Measurements from ENCODE around the gene RCC1.

DNA sequence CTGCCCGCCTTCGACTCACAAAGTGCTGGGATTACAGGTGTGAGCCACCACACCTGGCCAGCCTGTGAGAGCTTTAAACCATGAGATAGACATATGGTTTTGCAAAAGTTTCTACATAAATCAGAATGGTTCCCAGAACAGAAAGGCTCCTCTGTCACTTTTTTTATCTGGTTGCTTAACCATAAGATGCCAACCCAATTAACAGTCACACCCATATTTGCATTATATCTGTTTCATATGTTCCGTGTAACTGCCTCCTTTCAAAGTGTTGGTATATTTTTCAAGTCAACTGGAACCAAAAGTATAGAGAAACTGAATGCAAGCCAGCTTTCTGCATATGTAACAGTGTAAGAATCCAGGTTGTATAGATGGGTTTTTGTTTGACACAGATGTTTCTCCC is 23.7 kb upstream of the RCC1 start:
- TF ChIP-seq, protein P1, sequence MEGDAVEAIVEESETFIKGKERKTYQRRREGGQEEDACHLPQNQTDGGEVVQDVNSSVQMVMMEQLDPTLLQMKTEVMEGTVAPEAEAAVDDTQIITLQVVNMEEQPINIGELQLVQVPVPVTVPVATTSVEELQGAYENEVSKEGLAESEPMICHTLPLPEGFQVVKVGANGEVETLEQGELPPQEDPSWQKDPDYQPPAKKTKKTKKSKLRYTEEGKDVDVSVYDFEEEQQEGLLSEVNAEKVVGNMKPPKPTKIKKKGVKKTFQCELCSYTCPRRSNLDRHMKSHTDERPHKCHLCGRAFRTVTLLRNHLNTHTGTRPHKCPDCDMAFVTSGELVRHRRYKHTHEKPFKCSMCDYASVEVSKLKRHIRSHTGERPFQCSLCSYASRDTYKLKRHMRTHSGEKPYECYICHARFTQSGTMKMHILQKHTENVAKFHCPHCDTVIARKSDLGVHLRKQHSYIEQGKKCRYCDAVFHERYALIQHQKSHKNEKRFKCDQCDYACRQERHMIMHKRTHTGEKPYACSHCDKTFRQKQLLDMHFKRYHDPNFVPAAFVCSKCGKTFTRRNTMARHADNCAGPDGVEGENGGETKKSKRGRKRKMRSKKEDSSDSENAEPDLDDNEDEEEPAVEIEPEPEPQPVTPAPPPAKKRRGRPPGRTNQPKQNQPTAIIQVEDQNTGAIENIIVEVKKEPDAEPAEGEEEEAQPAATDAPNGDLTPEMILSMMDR (conservative IDR thresholded peaks at IDR 0.05; ENCODE audit: low read depth, low read length) = no peak
- TF ChIP-seq EZH2 (IDR thresholded peaks at IDR 0.05; ENCODE audit: low read length, unreplicated experiment) = no peak
